OCI-LY3 (cell line): ENCODE measurements around the gene CACNA1C.

ENCODE experiments used
- H2AFZ ChIP-seq: fragments of 200-600, 300-600 bp; shearing (Covaris generic); 2 replicates; pipeline ENCODE4 v1.6.0; 2014; ENCODE audit warnings: antibody characterized with exemption, low read depth, low read length
- H3K27ac ChIP-seq: fragments of 200-600, 300-600 bp; sonication (generic); 2 replicates; pipeline ENCODE4 v1.5.1; 2014; ENCODE audit warnings: mild to moderate bottlenecking, low read length, moderate library complexity, mixed read lengths
- H3K27me3 ChIP-seq: fragments of 200-600, 300-600 bp; sonication (generic); 2 replicates; pipeline ENCODE4 v1.6.1; 2014; ENCODE audit warnings: low read depth, low read length, mixed read lengths
- H3K36me3 ChIP-seq: fragments of 200-600, 300-600 bp; sonication (generic); replicated peaks from 2 replicates; pipeline ENCODE3; 2014; ENCODE audit warnings: low read depth, low read length, mixed read lengths
- H3K4me1 ChIP-seq: fragments of 300-600, 200-600 bp; sonication (generic); 2 replicates; pipeline ENCODE4 v1.6.1; 2014; ENCODE audit warnings: low read length, mixed read lengths
- H3K4me2 ChIP-seq: fragments of 200-600, 300-600 bp; sonication (generic); 2 replicates; pipeline ENCODE4 v1.6.1; 2014; ENCODE audit warnings: low read length, mixed read lengths
- H3K4me3 ChIP-seq: fragments of 300-600, 200-600 bp; sonication (generic); 2 replicates; pipeline ENCODE4 v1.5.1; 2014; ENCODE audit warnings: antibody characterized with exemption, mild to moderate bottlenecking, low read length, moderate library complexity
- H3K79me2 ChIP-seq: fragments of 300-600, 200-600 bp; shearing (Covaris generic); 2 replicates; pipeline ENCODE4 v1.6.1; 2014; ENCODE audit warnings: mild to moderate bottlenecking, low read length, mixed read lengths
- H3K9ac ChIP-seq: fragments of 300-600, 200-600 bp; shearing (Covaris generic); 2 replicates; pipeline ENCODE4 v1.6.0; 2014; ENCODE audit warnings: mild to moderate bottlenecking, low read length, moderate library complexity
- H3K9me3 ChIP-seq: fragments of 200-600, 300-600 bp; shearing (Covaris generic); 2 replicates; pipeline ENCODE4 v1.6.1; 2014; ENCODE audit warnings: low read length, mixed read lengths; ENCODE audit not compliant: insufficient read depth
- H4K20me1 ChIP-seq: fragments of 200-600, 300-600 bp; sonication (generic); 2 replicates; pipeline ENCODE4 v1.6.1; 2016; ENCODE audit warnings: low read length, mixed read lengths; ENCODE audit not compliant: insufficient read depth
- CTCF ChIP-seq: fragments of 200-600, 300-600 bp; sonication (generic); IDR thresholded peaks from 2 replicates; pipeline ENCODE4 v1.5.1; 2014; ENCODE audit warnings: antibody characterized with exemption, low read length, low read depth
- EZH2phosphoT487 ChIP-seq: fragments of 200-600 bp; shearing (Covaris generic); IDR thresholded peaks from 2 replicates; pipeline ENCODE4 v1.6.1; 2018; ENCODE audit warnings: antibody characterized with exemption, mixed run types, low read depth

The CACNA1C gene

GRCh38 chr12:2498964-2499500, 446.2 kb downstream of the CACNA1C start:
- Histone ChIP-seq H2AFZ (no peak overlapping the region), H3K79me2 (no peaks in the 10 kb centered on the region), H3K4me2 (no peak overlapping the region), H3K4me1 (peaks cover 17% of the 10 kb centered on the region), H3K9ac (no peak overlapping the region), H3K9me3 (no peaks in the 10 kb centered on the region), H3K27me3 (no peaks in the 10 kb centered on the region; the same call in 1 of the 2 replicates), H3K4me3 (no peak overlapping the region), H4K20me1 (no peaks in the 10 kb centered on the region), H3K27ac (no peak overlapping the region), H3K36me3 (no peaks in the 10 kb centered on the region)
- TF ChIP-seq EZH2phosphoT487 = no peak
- TF ChIP-seq CTCF = no peak

- H3K4me2 ChIP-seq = no peak overlapping the region
Measured at GRCh38 chr12:2501464-2502191, 448.8 kb downstream of the CACNA1C start.

GRCh38 chr12:2503036-2503435, 450.2 kb downstream of the CACNA1C start:
- H3K27ac ChIP-seq = no peak overlapping the region
- no peaks in the 10 kb centered on the region for H4K20me1 ChIP-seq
- H2AFZ ChIP-seq = no peak overlapping the region
- H3K4me3 ChIP-seq = no peak overlapping the region
- TF ChIP-seq EZH2phosphoT487 = no peak
- no peak for TF ChIP-seq CTCF
- no peaks in the 10 kb centered on the region for H3K36me3 ChIP-seq
- H3K27me3 ChIP-seq = no peaks in the 10 kb centered on the region
- no peak overlapping the region for H3K4me2 ChIP-seq
- peaks cover 14% of the 10 kb centered on the region for H3K4me1 ChIP-seq
- H3K9ac ChIP-seq = no peak overlapping the region
- H3K79me2 ChIP-seq = no peaks in the 10 kb centered on the region
- H3K9me3 ChIP-seq = no peaks in the 10 kb centered on the region

More at GRCh38 chr12:2501464-2502191, 448.8 kb downstream of the CACNA1C start:
- no peak overlapping the region for H2AFZ ChIP-seq
- H3K9me3 ChIP-seq = no peaks in the 10 kb centered on the region
- H3K36me3 ChIP-seq = no peaks in the 10 kb centered on the region
- H3K4me1 ChIP-seq = peaks cover 14% of the 10 kb centered on the region
- H3K4me3 ChIP-seq = no peak overlapping the region
- H4K20me1 ChIP-seq = no peaks in the 10 kb centered on the region
- no peaks in the 10 kb centered on the region for H3K79me2 ChIP-seq
- TF ChIP-seq EZH2phosphoT487 = no peak
- TF ChIP-seq CTCF = no peak
- H3K9ac ChIP-seq = no peak overlapping the region
- no peaks in the 10 kb centered on the region; the same call in 1 of the 2 replicates for H3K27me3 ChIP-seq
- H3K27ac ChIP-seq = no peak overlapping the region

GRCh38 chr12:2503762-2504161, 451.0 kb downstream of the CACNA1C start:
- H3K4me2 ChIP-seq = no peak overlapping the region
- H2AFZ ChIP-seq = no peak overlapping the region
- H3K27ac ChIP-seq = no peak overlapping the region
- no peak overlapping the region for H3K4me3 ChIP-seq
- no peaks in the 10 kb centered on the region for H3K79me2 ChIP-seq
- no peaks in the 10 kb centered on the region for H4K20me1 ChIP-seq
- no peak for TF ChIP-seq CTCF
- no peak for TF ChIP-seq EZH2phosphoT487
- peaks cover 14% of the 10 kb centered on the region for H3K4me1 ChIP-seq
- H3K9ac ChIP-seq = no peak overlapping the region
- no peaks in the 10 kb centered on the region for H3K27me3 ChIP-seq
- H3K36me3 ChIP-seq = no peaks in the 10 kb centered on the region
- H3K9me3 ChIP-seq = no peaks in the 10 kb centered on the region
